OCI-LY7 (cell line): ENCODE data around the gene FMN2. TPM values are rescaled to one million over a fixed set of nuclear protein-coding genes. Genes with fewer than 3 reads are reported as not detected.

Experiments used
- BruUV-seq: library from RNA; stranded (reverse); fragments of 400-500 nt; replicated peaks from 2 replicates; lab custom pipeline; 2021; lab: Mats Ljungman, UMichigan
- CTCF ChIA-PET: fragments of 300-600 bp; sonication (Branson Sonifier 250); formaldehyde crosslinking; loops from one replicate; lab custom pipeline; 2022; ENCODE audit warnings: antibody characterized with exemption; ENCODE audit not compliant: unreplicated experiment; lab: Charles Lee
- POLR2A ChIA-PET: fragments of 300-600 bp; sonication (Branson Sonifier 250); formaldehyde crosslinking; loops from one replicate; lab custom pipeline; 2022; ENCODE audit warnings: antibody characterized with exemption; lab: Charles Lee
- DNase-seq: peaks from one replicate; pipeline ENCODE4 v3.0.0-alpha.2; 2015; ENCODE audit warnings: low spot score
- H2AFZ ChIP-seq: fragments of 200-600 bp; sonication (generic), shearing (Covaris generic); 2 replicates; pipeline ENCODE4 v1.6.1; 2014; ENCODE audit warnings: mild to moderate bottlenecking, antibody characterized with exemption, low read length, moderate library complexity
- H3K27ac ChIP-seq: fragments of 200-600 bp; sonication (generic); 2 replicates; pipeline ENCODE4 v1.5.1; 2014; ENCODE audit warnings: mixed run types, low read depth, mild to moderate bottlenecking, moderate library complexity, low read length, inconsistent platforms; ENCODE audit not compliant: poor library complexity, severe bottlenecking
- H3K36me3 ChIP-seq: fragments of 200-600 bp; sonication (generic); 2 replicates; pipeline ENCODE4 v1.6.1; 2014; ENCODE audit warnings: mild to moderate bottlenecking, antibody characterized with exemption, low read length, moderate library complexity, mixed read lengths; ENCODE audit not compliant: insufficient read depth
- H3K4me1 ChIP-seq: fragments of 200-600 bp; sonication (generic); 2 replicates; pipeline ENCODE4 v1.5.1; 2014; ENCODE audit warnings: mild to moderate bottlenecking, low read length; ENCODE audit not compliant: insufficient read depth, poor library complexity, severe bottlenecking
- H3K4me2 ChIP-seq: fragments of 200-600 bp; sonication (generic); 2 replicates; pipeline ENCODE4 v1.6.1; 2014; ENCODE audit warnings: mild to moderate bottlenecking, low read length
- H3K4me3 ChIP-seq: fragments of 200-600 bp; sonication (generic); 2 replicates; pipeline ENCODE4 v1.5.1; 2014; ENCODE audit warnings: mild to moderate bottlenecking, low read depth, low read length; ENCODE audit not compliant: poor library complexity, severe bottlenecking
- H3K79me2 ChIP-seq: fragments of 200-600 bp; sonication (generic); 2 replicates; pipeline ENCODE4 v1.6.1; 2016; ENCODE audit warnings: low read depth, mild to moderate bottlenecking, low read length, moderate library complexity, mixed read lengths; ENCODE audit not compliant: insufficient read depth
- H3K9me2 ChIP-seq: fragments of 200-600 bp; sonication (generic); 2 replicates; pipeline ENCODE4 v1.6.1; 2016; ENCODE audit warnings: mild to moderate bottlenecking, low read length, mixed read lengths; ENCODE audit not compliant: insufficient read depth
- H3K9me3 ChIP-seq: fragments of 200-600 bp; sonication (generic); 2 replicates; pipeline ENCODE4 v1.6.1; 2014; ENCODE audit warnings: mild to moderate bottlenecking, mixed run types, low read length, mixed read lengths
- H4K20me1 ChIP-seq: fragments of 200-600 bp; sonication (generic); 2 replicates; pipeline ENCODE4 v1.6.1; 2014; ENCODE audit warnings: mild to moderate bottlenecking, antibody characterized with exemption, low read length, moderate library complexity, mixed read lengths; ENCODE audit not compliant: insufficient read depth
- CTCF ChIP-seq: fragments of 200-600 bp; sonication (generic); conservative IDR thresholded peaks from 2 replicates; pipeline ENCODE4 v1.5.1; 2014; ENCODE audit warnings: mild to moderate bottlenecking, antibody characterized with exemption, low read length, moderate library complexity, mixed read lengths
- EZH2phosphoT487 ChIP-seq: fragments of 200-600 bp; sonication (generic); IDR thresholded peaks from 2 replicates; pipeline ENCODE4 v1.6.1; 2018; ENCODE audit warnings: low read depth, borderline replicate concordance, mild to moderate bottlenecking, mixed run types, antibody characterized with exemption, low read length, moderate library complexity, mixed read lengths
- intact Hi-C: fragments of 100-400 bp; cut with micrococcal nuclease; formaldehyde crosslinking; loops from one replicate; pipeline ENCODE4 v1.10.0; 2022; ENCODE audit not compliant: unreplicated experiment
- total RNA-seq, 2 experiments: library from RNA; depleted of rRNA in 1 of 2; stranded (reverse); fragments of >200 nt in 1 of 2; shearing (Covaris generic) in 1 of 2; gene quantifications; 2 replicates each; pipeline ENCODE4 v1.2.3, GENCODE V29; 2014 to 2022

Gene FMN2
- total RNA-seq, 2 experiments from 2014 or later = not detected

GRCh38 chr1:240164742-240165141 lies 73.1 kb downstream of the FMN2 start:
- Histone ChIP-seq H3K79me2 (no peaks in the 10 kb centered on the region), H4K20me1 (no peaks in the 10 kb centered on the region), H3K36me3 (no peaks in the 10 kb centered on the region), H3K9me2 (no peaks in the 10 kb centered on the region), H3K4me3 (no peak overlapping the region), H2AFZ (no peak overlapping the region), H3K4me1 (no peaks in the 10 kb centered on the region), H3K4me2 (no peak overlapping the region), H3K9me3 (no peaks in the 10 kb centered on the region), H3K27ac (no peak overlapping the region)
- CTCF ChIA-PET = no interaction called here
- intact Hi-C loops = no loop called here
- POLR2A ChIA-PET = no interaction called here
- DNase-seq = no peak
- BruUV-seq = no TSS peak
- TF ChIP-seq CTCF = no peak
- TF ChIP-seq EZH2phosphoT487 = no peak

DNA sequence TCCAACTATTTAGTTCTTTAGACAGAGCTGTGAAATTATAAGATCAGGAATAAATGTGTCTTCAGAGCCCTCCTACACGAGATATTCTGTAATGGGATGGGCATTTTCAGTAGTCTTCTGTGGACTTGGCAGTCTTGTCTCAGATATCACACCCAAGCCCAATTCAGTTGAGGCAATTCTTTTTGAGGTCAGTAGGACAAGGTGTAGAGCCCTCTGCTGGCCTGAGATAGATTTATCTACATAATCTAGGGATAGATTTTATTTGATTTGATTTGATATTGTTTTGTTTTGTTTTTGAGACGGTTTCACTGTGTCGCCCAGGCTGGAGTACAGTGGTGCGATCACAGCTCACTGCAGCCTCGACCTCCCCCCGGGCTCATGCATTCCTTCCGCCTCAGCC lies 77.5 kb downstream of the FMN2 start:
- H3K9me3 ChIP-seq = no peaks in the 10 kb centered on the region
- peak; percentile 8 for DNase-seq
- no peaks in the 10 kb centered on the region for H3K79me2 ChIP-seq
- no peak overlapping the region for H3K27ac ChIP-seq
- BruUV-seq = no TSS peak
- no peak overlapping the region for H3K4me2 ChIP-seq
- ChIA-PET POLR2A (no interaction called here), CTCF (no interaction called here)
- H2AFZ ChIP-seq = no peak overlapping the region
- H4K20me1 ChIP-seq = no peaks in the 10 kb centered on the region
- H3K4me1 ChIP-seq = no peaks in the 10 kb centered on the region
- TF ChIP-seq CTCF (peak; percentile 67), EZH2phosphoT487 (no peak)
- H3K36me3 ChIP-seq = no peaks in the 10 kb centered on the region
- intact Hi-C loops = no loop called here
- no peak overlapping the region for H3K4me3 ChIP-seq
- no peaks in the 10 kb centered on the region for H3K9me2 ChIP-seq

DNA sequence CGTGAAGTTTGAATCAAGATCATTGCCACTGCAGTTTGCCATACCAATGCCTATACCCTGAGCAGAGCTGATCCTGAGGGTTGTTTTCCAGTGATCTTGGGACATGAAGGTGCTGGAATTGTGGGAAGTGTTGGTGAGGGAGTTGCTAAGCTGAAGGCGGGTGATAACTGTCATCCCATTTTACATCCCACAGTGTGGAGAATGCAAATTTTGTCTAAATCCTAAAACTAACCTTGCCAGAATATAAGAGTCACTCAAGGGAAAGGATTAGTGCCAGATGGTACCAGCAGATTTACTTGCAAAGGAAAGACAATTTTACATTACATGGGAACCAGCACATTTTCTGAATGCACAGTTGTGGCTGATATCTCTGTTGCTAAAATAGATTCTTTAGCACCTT lies 78.6 kb downstream of the FMN2 start:
- DNase-seq = no peak
- Histone ChIP-seq H3K79me2 (no peaks in the 10 kb centered on the region), H2AFZ (no peak overlapping the region), H3K9me2 (no peaks in the 10 kb centered on the region), H3K4me2 (no peak overlapping the region), H3K27ac (no peak overlapping the region), H4K20me1 (no peaks in the 10 kb centered on the region), H3K4me3 (no peak overlapping the region), H3K9me3 (no peaks in the 10 kb centered on the region), H3K4me1 (no peaks in the 10 kb centered on the region), H3K36me3 (no peaks in the 10 kb centered on the region)
- TF ChIP-seq EZH2phosphoT487 (no peak), CTCF (no peak)
- intact Hi-C loops = no loop called here
- ChIA-PET CTCF (no interaction called here), POLR2A (no interaction called here)
- no TSS peak for BruUV-seq
